Heart right ventricle (tissue), 16 donors: ENCODE results near the gene PMIS2. TPM values are rescaled to one million over a fixed set of nuclear protein-coding genes. Genes with fewer than 3 reads are reported as not detected.

Experiments
- ATAC-seq, 8 donors: fragments of 200-7000 bp; cut with Tn5 transposase; one replicate each; pipeline ENCODE4 v1.9.1; 2020; ENCODE audit warnings: mild to moderate bottlenecking in 8 of 8, moderate library complexity in 8 of 8, moderate number of reproducible peaks in 1 of 8
- DNase-seq, 2 donors: peaks; one replicate each; pipeline ENCODE4 v3.0.0-alpha.2; 2020
- H3K27ac ChIP-seq, 10 donors: fragments of 200-600 bp; sonication (generic) in 2 of 10; one replicate each; pipeline versions ENCODE4 v1.5.0 to v1.8.0; 2020 to 2022; ENCODE audit warnings: mild to moderate bottlenecking in 3 of 10
- H3K27me3 ChIP-seq, 7 donors: fragments of 200-600 bp; one replicate each; pipeline ENCODE4 v1.8.0; 2021 to 2022; ENCODE audit warnings: mild to moderate bottlenecking in 2 of 7
- H3K36me3 ChIP-seq, 9 donors: fragments of 200-600 bp; sonication (generic) in 1 of 9; one replicate each; pipeline versions ENCODE4 v1.5.0 to v1.8.0; 2020 to 2022; ENCODE audit warnings: mild to moderate bottlenecking in 2 of 9
- H3K4me1 ChIP-seq, 9 donors: fragments of 200-600 bp; sonication (generic) in 1 of 9; one replicate each; pipeline versions ENCODE4 v1.5.0 to v1.8.0; 2020 to 2022; ENCODE audit warnings: mild to moderate bottlenecking in 4 of 9
- H3K4me3 ChIP-seq, 10 donors: fragments of 200-600 bp; sonication (generic) in 2 of 10; one replicate each; pipeline versions ENCODE4 v1.5.0 to v1.8.0; 2020 to 2022; ENCODE audit warnings: mild to moderate bottlenecking in 7 of 10, moderate library complexity in 2 of 10
- H3K9me3 ChIP-seq, 11 donors: fragments of 200-600 bp in 10 of 11; sonication (generic) in 2 of 11; one replicate each; pipeline versions ENCODE4 v1.5.0 to v1.8.0; 2013 to 2022; ENCODE audit warnings: mild to moderate bottlenecking in 2 of 11, control low read depth in 1 of 11, moderate library complexity in 1 of 11
- CTCF ChIP-seq, 9 donors: fragments of 200-600 bp; sonication (generic) in 2 of 9; IDR thresholded peaks; one replicate each; pipeline versions ENCODE4 v1.5.0 to v1.8.0; 2021 to 2022; ENCODE audit warnings: antibody characterized with exemption in 9 of 9, mild to moderate bottlenecking in 5 of 9, moderate library complexity in 1 of 9
- WGBS, 2 donors: extraction: QIAGEN DNeasy Blood & Tissue Kit; methylation state at CpG; one replicate each; pipeline ENCODE4 v1.1.7; 2013; ENCODE audit warnings: inconsistent platforms in 1 of 2; 5-methylcytosine and 5-hydroxymethylcytosine counted together
- intact Hi-C, 10 donors: fragments of 100-400 bp; cut with DNase I; formaldehyde crosslinking; loops; one replicate each; pipeline versions ENCODE4 v1.11.1 to v1.14.2; 2022
- long read RNA-seq, 3 donors: library from polyadenylated mRNA; unstranded; transcript quantifications; one replicate each; pipeline ENCODE4 v2.0.0, GENCODE V29; 2020 to 2021
- polyA plus RNA-seq, 2 donors: library from polyadenylated mRNA; stranded (reverse); fragments of 200-250 nt; gene quantifications; one replicate each; pipeline ENCODE4 v1.2.3, GENCODE V29; 2013
- total RNA-seq, 10 donors: library from RNA; stranded (reverse); fragmentation: NEBNext Ultra II Directional in 3 of 10; extraction: Animal tissue kit (Norgen Biotek cat#: 25700) in 3 of 10; gene quantifications; one replicate each; pipeline versions ENCODE4 v1.2.1 to v1.2.4, GENCODE V29; 2021 to 2023
- donor health status: Arrhythmogenic right ventricular cardiomyopathy.
- donor health status: ischemic (EF 13 %, LVEDD 7.1; RV severe dilation, severe dysfunction).
- donor health status: healthy with polysubstance abuse.
- donor health status: DM: no; HTN: yes; CAD: no.
- donor health status: DM: no; HTN: no; CAD: no.
- donor health status: ischemic (EF 25% LVEDD 6.9; RV normal size, moderate dysfunction).
- donor health status: ischemic (EF 25% LVEDD 5.7; RV mildly dilated, moderate dysfunction).
- donor health status: healthy.
- donor health status: DM: yes; HTN: yes; CAD: no.
- donor health status: Ischemic cardiomyopathy.
- donor health status: ischemic (EF 35%, LVEDD 5.7; RV mildly dilated, moderate dysfunction).
- donor health status: nonischemic (EF 11% LVEDD 7.7; RV severe dilation, severe dysfunction).
- donor health status: DM: yes; HTN: yes; CAD: no.
- donor health status: PGD.
- donor health status: ischemic (EF 29% LVEDD 5.4; RV normal size, mild dysfunction).
- donor health status: nonischemic (EF 23%, LVEDD 6.1; RV moderate dilation, normal function).

The PMIS2 gene
- total RNA-seq (not detected), polyA plus RNA-seq (not detected)
- long read RNA-seq, donor 1 = 0 reads
- long read RNA-seq, donor 2 = 0 reads
- long read RNA-seq, donor 3 = 0 reads

GRCh38 chr19:35585848-35586247 is at the start of gene PMIS2:
Gene PMIS2, plus strand, starts transcription at chr19:35586173. Its CDS starts 87 bp downstream, at chr19:35586260.
- Histone ChIP-seq H3K27me3 (peaks cover 0 to 39% (median 25%) of the 10 kb centered on the region in 7 donors), H3K36me3 (no peaks in the 10 kb centered on the region)
- 43 to 50% methylated on average over 16 of the region's 16 CpGs for WGBS, 2 donors

GRCh38 chr19:35539314-35539713 is 46.7 kb upstream of the PMIS2 start:
- no peaks in the 10 kb centered on the region for H3K9me3 ChIP-seq
- peaks cover 0 to 4% (median 1%) of the 10 kb centered on the region in 9 donors for H3K4me1 ChIP-seq
- H3K4me3 ChIP-seq = no peak overlapping the region
- no peak overlapping the region for H3K27ac ChIP-seq
- no peak for TF ChIP-seq CTCF (IDR thresholded peaks at IDR 0.05)
- ATAC-seq (no peak), DNase-seq (no peak)
- intact Hi-C loops = no loop called here
- WGBS, 2 donors = 84 to 86% methylated on average over 6 of the region's 6 CpGs
- peaks cover 0 to 8% (median 0%) of the 10 kb centered on the region in 9 donors for H3K36me3 ChIP-seq
- peaks cover 0 to 10% (median 4%) of the 10 kb centered on the region in 7 donors for H3K27me3 ChIP-seq

More at GRCh38 chr19:35585848-35586247, at the start of gene PMIS2:
- no peak within 1 kb of the TSS for H3K4me3 ChIP-seq
- TF ChIP-seq CTCF (IDR thresholded peaks at IDR 0.05) = no peak
- no peaks in the 10 kb centered on the region for H3K9me3 ChIP-seq
- no peak for DNase-seq
- no peak within 1 kb of the TSS for H3K27ac ChIP-seq
- ATAC-seq = no peak
- intact Hi-C loops = loop anchor here in 1 of 10 donors (5.0 kb wide), 1 partner anchor 79 kb away; no protein-coding TSS in a partner anchor
- no peaks in the 10 kb centered on the region for H3K4me1 ChIP-seq

- Histone ChIP-seq H3K27ac (no peak overlapping the region), H3K9me3 (no peaks in the 10 kb centered on the region), H3K4me1 (peaks cover 0 to 8% (median 6%) of the 10 kb centered on the region in 9 donors), H3K27me3 (peaks cover 0 to 5% (median 0%) of the 10 kb centered on the region in 7 donors), H3K4me3 (no peak overlapping the region), H3K36me3 (peaks cover 0 to 8% (median 0%) of the 10 kb centered on the region in 9 donors)
- WGBS, 2 donors = 93 to 96% methylated on average over 12 of the region's 12 CpGs
- no peak for ATAC-seq
- TF ChIP-seq CTCF (IDR thresholded peaks at IDR 0.05) = no peak
- DNase-seq = no peak
- intact Hi-C loops = loop anchor here in 5 of 10 donors (10.0 kb wide), 3 partner anchors 105 to 395 kb away; partner anchors contain the start of genes KMT2B (in 3 of the 5), COX6B1 (in 1 of the 5), ETV2 (in 1 of the 5) and LRFN3 (in 1 of the 5)
Measured at GRCh38 chr19:35539850-35540249, 46.1 kb upstream of the PMIS2 start.

- WGBS, 2 donors = 83% methylated on average over 7 of the region's 7 CpGs
- TF ChIP-seq CTCF (IDR thresholded peaks at IDR 0.05) = no peak
- H3K36me3 ChIP-seq = peaks cover 0 to 8% (median 0%) of the 10 kb centered on the region in 9 donors
- no peaks in the 10 kb centered on the region for H3K9me3 ChIP-seq
- no peak overlapping the region for H3K4me3 ChIP-seq
- DNase-seq = no peak
- peaks cover 0 to 9% (median 8%) of the 10 kb centered on the region in 9 donors for H3K4me1 ChIP-seq
- no peak overlapping the region for H3K27ac ChIP-seq
- H3K27me3 ChIP-seq = peaks cover 0 to 3% (median 0%) of the 10 kb centered on the region in 7 donors
- ATAC-seq = no peak
- intact Hi-C loops = loop anchor here in 5 of 10 donors (10.0 kb wide), 3 partner anchors 104 to 394 kb away; partner anchors contain the start of genes KMT2B (in 3 of the 5), COX6B1 (in 1 of the 5), ETV2 (in 1 of the 5) and LRFN3 (in 1 of the 5)
Measured at GRCh38 chr19:35540356-35540927, 45.5 kb upstream of the PMIS2 start.
